BE2C (cell line): ENCODE data around the gene BMP6.
"Not testable (repeated sequence)": the region's sequence is repeated elsewhere in the genome, so short reads cannot be mapped to it uniquely, and the experiment has no call there.

Experiments used
- DNase-seq: peaks from one replicate; pipeline ENCODE4 v3.0.0-alpha.2; 2020
- H3K27me3 ChIP-seq: fragments of 250-450 bp; sonication (Bioruptor Pico); 2 replicates; pipeline ENCODE4 v1.5.1; 2020; ENCODE audit warnings: mild to moderate bottlenecking
- H3K36me3 ChIP-seq: fragments of 250-450 bp; sonication (Bioruptor Pico); 2 replicates; pipeline ENCODE4 v1.5.1; 2020; ENCODE audit warnings: mild to moderate bottlenecking
- H3K4me1 ChIP-seq: fragments of 250-450 bp; sonication (Bioruptor Pico); 2 replicates; pipeline ENCODE4 v1.5.1; 2020
- H3K4me3 ChIP-seq: 2 replicates; pipeline ENCODE4 v1.5.1; 2011; ENCODE audit warnings: low read depth, low read length
- H3K9me3 ChIP-seq: fragments of 250-450 bp; sonication (Bioruptor Pico); 2 replicates; pipeline ENCODE4 v1.5.1; 2020
- TF ChIP-seq, protein P1 (sequence below): IDR thresholded peaks from 2 replicates; pipeline ENCODE4 v1.5.1; 2012; ENCODE audit warnings: mild to moderate bottlenecking, low read depth, low read length

The BMP6 gene

DNA sequence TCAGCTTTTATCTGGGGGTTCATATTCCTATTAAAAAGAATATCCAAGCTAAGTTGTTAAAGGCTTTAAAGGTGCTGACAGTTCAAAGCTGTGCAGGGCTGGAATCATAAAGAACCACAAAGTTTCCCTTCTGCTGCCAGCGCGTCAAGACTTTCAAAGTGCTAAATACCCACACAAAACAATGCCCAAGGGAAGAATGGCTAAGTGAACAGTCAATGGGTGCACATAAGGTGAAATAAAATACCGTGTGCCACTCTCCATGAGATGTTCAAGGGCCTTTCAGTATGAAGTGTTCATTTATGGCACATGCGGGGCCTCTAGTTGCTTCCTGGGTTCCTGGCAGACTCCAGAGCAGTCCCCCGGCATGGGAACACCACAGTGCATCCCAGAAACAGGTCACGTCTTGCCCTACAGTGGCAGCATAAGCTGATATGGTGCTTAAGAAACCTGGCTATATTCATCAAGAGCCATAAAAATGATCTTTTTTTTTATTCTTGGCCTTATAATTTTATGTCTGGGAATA lies 170.6 kb downstream of the BMP6 start:
- no peaks in the 10 kb centered on the region; the same call in 1 of the 2 replicates for H3K4me1 ChIP-seq
- no peak overlapping the region for H3K4me3 ChIP-seq
- H3K9me3 ChIP-seq, result no peaks in the 10 kb centered on the region
- DNase-seq, result no peak
- no peaks in the 10 kb centered on the region for H3K27me3 ChIP-seq
- TF ChIP-seq, protein P1, sequence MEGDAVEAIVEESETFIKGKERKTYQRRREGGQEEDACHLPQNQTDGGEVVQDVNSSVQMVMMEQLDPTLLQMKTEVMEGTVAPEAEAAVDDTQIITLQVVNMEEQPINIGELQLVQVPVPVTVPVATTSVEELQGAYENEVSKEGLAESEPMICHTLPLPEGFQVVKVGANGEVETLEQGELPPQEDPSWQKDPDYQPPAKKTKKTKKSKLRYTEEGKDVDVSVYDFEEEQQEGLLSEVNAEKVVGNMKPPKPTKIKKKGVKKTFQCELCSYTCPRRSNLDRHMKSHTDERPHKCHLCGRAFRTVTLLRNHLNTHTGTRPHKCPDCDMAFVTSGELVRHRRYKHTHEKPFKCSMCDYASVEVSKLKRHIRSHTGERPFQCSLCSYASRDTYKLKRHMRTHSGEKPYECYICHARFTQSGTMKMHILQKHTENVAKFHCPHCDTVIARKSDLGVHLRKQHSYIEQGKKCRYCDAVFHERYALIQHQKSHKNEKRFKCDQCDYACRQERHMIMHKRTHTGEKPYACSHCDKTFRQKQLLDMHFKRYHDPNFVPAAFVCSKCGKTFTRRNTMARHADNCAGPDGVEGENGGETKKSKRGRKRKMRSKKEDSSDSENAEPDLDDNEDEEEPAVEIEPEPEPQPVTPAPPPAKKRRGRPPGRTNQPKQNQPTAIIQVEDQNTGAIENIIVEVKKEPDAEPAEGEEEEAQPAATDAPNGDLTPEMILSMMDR, result no peak
- peaks cover 88% of the 10 kb centered on the region for H3K36me3 ChIP-seq

GRCh38 chr6:7897461-7898192 lies 171.7 kb downstream of the BMP6 start:
- TF ChIP-seq, protein P1, result no peak
- no peak for DNase-seq
- no peaks in the 10 kb centered on the region for H3K9me3 ChIP-seq
- no peaks in the 10 kb centered on the region for H3K27me3 ChIP-seq
- H3K36me3 ChIP-seq, result peaks cover 88% of the 10 kb centered on the region
- H3K4me3 ChIP-seq, result no peak overlapping the region
- no peaks in the 10 kb centered on the region; the same call in 1 of the 2 replicates for H3K4me1 ChIP-seq

DNA sequence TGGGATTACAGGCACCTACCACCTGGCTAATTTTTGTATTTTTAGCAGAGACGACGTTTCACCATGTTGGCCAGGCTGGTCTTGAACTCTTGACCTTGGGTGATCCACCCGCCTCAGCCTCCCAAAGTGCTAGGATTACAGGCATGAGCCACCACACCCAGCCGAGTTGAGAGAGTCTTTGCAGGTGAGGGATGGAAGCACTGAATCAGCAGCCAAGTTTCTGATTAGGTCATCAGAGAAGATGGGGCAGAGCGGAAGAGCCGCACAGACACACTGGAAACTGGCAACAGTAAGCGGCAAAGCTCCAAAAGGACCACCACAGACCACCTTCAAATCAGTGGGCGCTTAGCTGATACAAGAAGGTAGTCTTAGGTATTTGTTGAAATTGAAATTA lies 172.3 kb downstream of the BMP6 start:
- not testable (repeated sequence) for H3K9me3 ChIP-seq, H3K4me1 ChIP-seq, H3K4me3 ChIP-seq, H3K27me3 ChIP-seq, DNase-seq
- peaks cover 88% of the 10 kb centered on the region for H3K36me3 ChIP-seq

GRCh38 chr6:7899101-7899888 lies 173.4 kb downstream of the BMP6 start:
- H3K36me3 ChIP-seq, result peaks cover 89% of the 10 kb centered on the region
- no peaks in the 10 kb centered on the region; the same call in 1 of the 2 replicates for H3K4me1 ChIP-seq

GRCh38 chr6:7899889-7900213 lies 174.0 kb downstream of the BMP6 start:
- DNase-seq, result no peak
- H3K27me3 ChIP-seq, result no peaks in the 10 kb centered on the region
- H3K4me1 ChIP-seq, result no peaks in the 10 kb centered on the region
- no peaks in the 10 kb centered on the region for H3K9me3 ChIP-seq
- peaks cover 90% of the 10 kb centered on the region for H3K36me3 ChIP-seq
- TF ChIP-seq, protein P1, result no peak
- H3K4me3 ChIP-seq, result no peak overlapping the region

More at GRCh38 chr6:7899101-7899888, 173.4 kb downstream of the BMP6 start:
- no peak for DNase-seq
- Histone ChIP-seq H3K4me3 (no peak overlapping the region), H3K27me3 (no peaks in the 10 kb centered on the region), H3K9me3 (no peaks in the 10 kb centered on the region)
- TF ChIP-seq, protein P1, result peak; percentile 35; the same call in 1 of the 2 replicates

DNA sequence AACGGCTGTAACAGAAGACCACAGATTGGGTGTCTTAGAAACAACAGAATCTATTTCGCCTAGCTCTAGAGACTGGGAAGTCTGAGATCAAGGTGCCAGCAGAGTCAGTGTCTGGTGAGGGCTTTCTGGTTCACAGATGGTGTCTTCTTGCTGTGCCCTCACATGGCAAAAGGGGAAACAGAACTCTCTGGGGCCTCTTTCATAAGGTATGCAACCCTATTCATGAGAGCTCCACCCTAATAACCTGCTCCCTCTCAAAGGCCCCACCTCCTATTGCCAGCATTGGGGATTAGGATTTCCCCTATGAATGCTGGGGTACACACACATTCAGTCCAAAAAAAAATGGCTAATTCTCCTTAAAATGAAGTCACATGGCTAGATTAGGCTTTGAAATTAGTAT lies 174.7 kb downstream of the BMP6 start:
- Histone ChIP-seq H3K9me3 (no peaks in the 10 kb centered on the region), H3K4me3 (no peak overlapping the region), H3K27me3 (no peaks in the 10 kb centered on the region), H3K36me3 (peaks cover 82% of the 10 kb centered on the region), H3K4me1 (no peaks in the 10 kb centered on the region)
- DNase-seq, result no peak
- TF ChIP-seq, protein P1, result no peak
